ENCODE results near the gene ADRA2C.
A peak's percentile ranks its signal among the peaks of the same experiment; 100 is the strongest.

ADRA2C gene

GRCh38 chr4:3780347-3781171 is 14.4 kb downstream of the ADRA2C start:
- Histone ChIP-seq H3K4me3 (ENCODE audit: low read depth, low read length) (no peak overlapping the region), H3K27me3 (ENCODE audit: control insufficient read depth, insufficient read depth, low read length) (no peaks in the 10 kb centered on the region)
- no peak for TF ChIP-seq CTCF (IDR thresholded peaks at IDR 0.05)

DNA sequence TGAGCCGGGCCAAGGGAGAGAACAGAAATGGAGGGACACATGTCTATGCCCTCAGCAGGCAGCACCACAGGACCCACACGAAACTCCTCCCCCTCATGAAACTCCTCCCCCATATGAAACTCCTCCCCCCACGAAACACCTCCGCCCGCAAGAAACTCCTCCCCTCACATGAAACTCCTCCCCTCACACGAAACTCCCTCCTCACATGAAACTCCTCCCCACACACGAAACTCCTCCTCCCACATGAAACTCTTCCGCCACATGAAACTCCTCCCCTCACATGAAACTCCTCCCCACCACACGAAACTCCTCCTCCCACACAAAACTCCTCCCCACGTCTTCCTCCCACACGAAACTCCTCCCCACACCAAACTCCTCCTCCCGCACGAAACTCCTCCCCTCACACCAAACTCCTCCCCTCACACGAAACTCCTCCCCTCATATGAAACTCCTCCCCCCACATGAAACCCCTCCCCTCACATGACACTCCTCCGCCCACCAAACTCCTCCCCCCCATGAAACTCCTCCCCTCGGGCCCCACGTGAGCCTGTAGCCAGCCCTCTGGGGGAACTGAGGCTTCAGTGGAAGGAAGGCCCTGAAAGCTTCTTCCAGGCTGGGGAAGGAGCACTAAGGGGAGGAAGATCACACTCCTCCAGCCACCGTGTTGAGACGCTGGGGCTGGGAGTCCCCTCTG is 15.2 kb downstream of the ADRA2C start:
- Histone ChIP-seq H3K9me3 (ENCODE audit: control insufficient read depth, low read length) (no peaks in the 10 kb centered on the region), H3K36me3 (ENCODE audit: control insufficient read depth, insufficient read depth, low read length) (no peaks in the 10 kb centered on the region), H3K27ac (no peak overlapping the region), H2AFZ (no peak overlapping the region), H3K4me2 (ENCODE audit: low read length) (no peak overlapping the region), H3K9ac (no peak overlapping the region), H3K4me1 (peaks cover 4% of the 10 kb centered on the region), H3K4me3 (ENCODE audit: low read depth, low read length) (no peak overlapping the region), H3K79me2 (no peaks in the 10 kb centered on the region), H3K27me3 (ENCODE audit: control insufficient read depth, insufficient read depth, low read length) (no peaks in the 10 kb centered on the region)
- TF ChIP-seq CTCF (IDR thresholded peaks at IDR 0.05): no peak

More at GRCh38 chr4:3780347-3781171, 14.4 kb downstream of the ADRA2C start:
- H3K9me3 ChIP-seq (ENCODE audit: control insufficient read depth, low read length): no peaks in the 10 kb centered on the region
- H3K4me2 ChIP-seq (ENCODE audit: low read length): no peak overlapping the region
- peak overlapping the region; percentile 11 for H2AFZ ChIP-seq
- H3K27ac ChIP-seq: no peak overlapping the region
- no peaks in the 10 kb centered on the region for H3K79me2 ChIP-seq
- no peaks in the 10 kb centered on the region for H3K36me3 ChIP-seq (ENCODE audit: control insufficient read depth, insufficient read depth, low read length)
- no peak overlapping the region for H3K9ac ChIP-seq
- H3K4me1 ChIP-seq: peaks cover 4% of the 10 kb centered on the region

GRCh38 chr4:3781997-3782930 is 16.1 kb downstream of the ADRA2C start:
- H3K4me1 ChIP-seq: peaks cover 4% of the 10 kb centered on the region
- no peak overlapping the region for H3K9ac ChIP-seq
- H3K4me2 ChIP-seq (ENCODE audit: low read length): no peak overlapping the region
- H2AFZ ChIP-seq: no peak overlapping the region
- H3K27ac ChIP-seq: no peak overlapping the region
- H3K9me3 ChIP-seq (ENCODE audit: control insufficient read depth, low read length): no peaks in the 10 kb centered on the region
- TF ChIP-seq CTCF (IDR thresholded peaks at IDR 0.05): no peak
- H3K79me2 ChIP-seq: no peaks in the 10 kb centered on the region
- H3K36me3 ChIP-seq (ENCODE audit: control insufficient read depth, insufficient read depth, low read length): no peaks in the 10 kb centered on the region
- H3K27me3 ChIP-seq (ENCODE audit: control insufficient read depth, insufficient read depth, low read length): no peaks in the 10 kb centered on the region
- H3K4me3 ChIP-seq (ENCODE audit: low read depth, low read length): no peak overlapping the region

DNA sequence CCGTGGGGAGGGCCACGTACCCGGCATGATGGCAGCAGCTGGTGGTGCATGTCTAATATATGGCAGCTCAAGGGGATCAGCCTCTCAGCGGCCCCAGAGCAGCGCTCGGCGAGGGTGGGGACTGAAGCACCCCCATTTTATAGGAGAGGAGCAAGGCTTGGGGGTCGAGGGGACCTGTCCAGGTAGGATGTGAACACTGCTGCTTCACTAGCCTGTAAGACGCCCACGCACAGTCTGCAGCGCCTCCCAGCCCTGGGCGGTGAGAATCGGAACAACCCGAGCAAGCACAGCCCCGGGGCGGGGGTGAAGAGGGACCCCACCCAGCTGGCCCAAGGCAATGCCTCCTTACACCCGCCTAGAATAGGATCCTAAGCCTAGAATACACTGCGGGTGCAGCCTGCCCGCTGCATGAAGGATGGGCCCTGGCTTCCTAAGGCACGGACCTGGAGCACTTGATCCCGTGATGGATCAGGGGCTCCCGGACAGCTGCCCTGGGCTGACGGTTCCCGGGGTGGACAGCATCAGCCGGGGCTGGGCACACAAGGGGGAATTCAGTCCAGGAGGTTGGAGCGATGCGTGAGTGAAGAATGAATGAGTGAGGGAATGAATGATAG is 17.6 kb downstream of the ADRA2C start:
- no peaks in the 10 kb centered on the region for H3K27me3 ChIP-seq (ENCODE audit: control insufficient read depth, insufficient read depth, low read length)
- H2AFZ ChIP-seq: no peak overlapping the region
- no peaks in the 10 kb centered on the region for H3K79me2 ChIP-seq
- no peak overlapping the region for H3K9ac ChIP-seq
- H3K4me2 ChIP-seq (ENCODE audit: low read length): no peak overlapping the region
- no peak overlapping the region for H3K4me3 ChIP-seq (ENCODE audit: low read depth, low read length)
- peaks cover 4% of the 10 kb centered on the region for H3K4me1 ChIP-seq
- TF ChIP-seq CTCF (IDR thresholded peaks at IDR 0.05): peak; percentile 38
- H3K27ac ChIP-seq: no peak overlapping the region
- H3K9me3 ChIP-seq (ENCODE audit: control insufficient read depth, low read length): no peaks in the 10 kb centered on the region
- no peaks in the 10 kb centered on the region for H3K36me3 ChIP-seq (ENCODE audit: control insufficient read depth, insufficient read depth, low read length)

Measured in parathyroid adenoma (tissue), 2 donors.